ENCODE results near the gene TBKBP1. TPM values are rescaled to one million over a fixed set of nuclear protein-coding genes. Genes with fewer than 3 reads are reported as not detected.

Gene TBKBP1
- total RNA-seq, 4 donors from 2014 or later = 2.4 to 14.7 (median 5.0) TPM

- TF ChIP-seq, protein P1, sequence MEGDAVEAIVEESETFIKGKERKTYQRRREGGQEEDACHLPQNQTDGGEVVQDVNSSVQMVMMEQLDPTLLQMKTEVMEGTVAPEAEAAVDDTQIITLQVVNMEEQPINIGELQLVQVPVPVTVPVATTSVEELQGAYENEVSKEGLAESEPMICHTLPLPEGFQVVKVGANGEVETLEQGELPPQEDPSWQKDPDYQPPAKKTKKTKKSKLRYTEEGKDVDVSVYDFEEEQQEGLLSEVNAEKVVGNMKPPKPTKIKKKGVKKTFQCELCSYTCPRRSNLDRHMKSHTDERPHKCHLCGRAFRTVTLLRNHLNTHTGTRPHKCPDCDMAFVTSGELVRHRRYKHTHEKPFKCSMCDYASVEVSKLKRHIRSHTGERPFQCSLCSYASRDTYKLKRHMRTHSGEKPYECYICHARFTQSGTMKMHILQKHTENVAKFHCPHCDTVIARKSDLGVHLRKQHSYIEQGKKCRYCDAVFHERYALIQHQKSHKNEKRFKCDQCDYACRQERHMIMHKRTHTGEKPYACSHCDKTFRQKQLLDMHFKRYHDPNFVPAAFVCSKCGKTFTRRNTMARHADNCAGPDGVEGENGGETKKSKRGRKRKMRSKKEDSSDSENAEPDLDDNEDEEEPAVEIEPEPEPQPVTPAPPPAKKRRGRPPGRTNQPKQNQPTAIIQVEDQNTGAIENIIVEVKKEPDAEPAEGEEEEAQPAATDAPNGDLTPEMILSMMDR (IDR thresholded peaks at IDR 0.05; ENCODE audit: low read depth) = no peak
These were observed 1.7 kb downstream of the TBKBP1 start for GRCh38 chr17:47695429-47696376.

DNA sequence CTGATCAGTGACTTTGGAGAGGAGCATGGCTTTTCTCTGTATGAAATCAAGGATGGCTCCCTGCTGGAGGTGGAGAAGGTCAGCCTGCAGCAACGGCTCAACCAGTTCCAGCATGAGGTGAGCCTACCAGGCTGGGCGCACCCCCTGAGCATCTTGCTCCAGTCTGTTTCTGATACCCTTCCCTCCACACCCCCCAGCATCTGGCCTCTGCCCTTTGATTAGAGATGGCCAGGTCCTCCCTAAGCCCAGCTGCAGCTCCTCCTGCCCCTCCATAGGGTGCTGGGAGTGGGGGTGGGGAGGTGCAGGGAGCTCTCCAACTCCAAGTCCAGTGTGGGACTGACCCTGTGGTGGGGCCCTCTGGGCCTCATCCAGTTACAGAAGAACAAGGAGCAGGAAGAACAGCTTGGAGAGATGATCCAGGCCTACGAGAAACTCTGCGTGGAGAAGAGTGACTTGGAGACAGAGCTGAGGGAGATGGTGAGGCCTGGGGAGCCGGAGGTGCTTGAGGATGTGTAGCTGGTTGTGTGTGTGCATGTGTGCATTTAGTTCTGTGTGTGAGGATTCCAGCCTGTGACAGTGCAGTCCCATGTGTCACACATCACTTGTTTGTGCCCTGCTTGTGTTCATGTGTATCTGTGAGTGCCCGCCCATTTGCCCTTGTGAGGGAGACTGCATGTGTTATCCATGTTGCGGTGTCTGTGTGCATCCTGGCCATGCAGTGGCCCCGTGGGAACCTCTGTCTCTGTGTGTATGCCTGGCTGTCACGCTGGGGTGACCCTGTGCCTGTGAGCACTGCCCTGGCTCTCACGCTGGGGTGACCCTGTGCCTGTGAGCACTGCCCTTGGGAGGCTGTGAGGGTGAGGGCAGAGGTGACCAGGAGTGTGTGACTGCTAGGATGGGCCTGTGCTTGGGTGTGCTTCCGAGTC lies 3.0 kb downstream of the TBKBP1 start:
- TF ChIP-seq, protein P1 (IDR thresholded peaks at IDR 0.05; ENCODE audit: low read depth) = no peak

- TF ChIP-seq, protein P1 (IDR thresholded peaks at IDR 0.05; ENCODE audit: low read depth) = no peak
These were observed 4.1 kb downstream of the TBKBP1 start for GRCh38 chr17:47697906-47698711.

GRCh38 chr17:47698749-47699535 lies 5.0 kb downstream of the TBKBP1 start:
- TF ChIP-seq, protein P1 (IDR thresholded peaks at IDR 0.05; ENCODE audit: low read depth) = no peak

DNA sequence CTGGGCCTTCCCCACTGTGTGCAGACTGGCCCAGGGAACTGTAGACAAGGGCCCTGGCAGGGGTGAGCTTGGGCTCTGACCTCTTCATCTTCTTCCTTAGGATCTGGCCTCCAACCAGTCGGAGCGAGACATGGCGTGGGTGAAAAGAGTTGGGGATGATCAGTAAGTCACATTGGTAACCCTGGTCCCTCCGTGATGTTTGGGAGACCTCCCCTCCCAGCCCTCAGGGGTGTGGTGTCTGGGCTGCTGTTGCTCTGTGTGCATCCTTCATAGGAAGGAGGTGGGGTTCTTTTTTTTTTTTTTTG lies 5.5 kb downstream of the TBKBP1 start:
- TF ChIP-seq, protein P1 (IDR thresholded peaks at IDR 0.05; ENCODE audit: low read depth) = no peak

Data from subcutaneous adipose tissue (tissue), 4 donors.